T follicular helper cell (primary cell): ENCODE data around the gene TMEM116.
"Not testable (repeated sequence)": the region's sequence is repeated elsewhere in the genome, so short reads cannot be mapped to it uniquely, and the experiment has no call there.

Experiments used
- DNase-seq: peaks from one replicate; pipeline ENCODE4 v3.0.0-alpha.2; 2020; ENCODE audit warnings: low read depth
- total RNA-seq, 2 experiments: gene quantifications; one replicate each; lab custom pipeline; 2026; lab: John Stamatoyannopoulos, UW

TMEM116 gene
- total RNA-seq = 6.0 to 25.9 reads per million in 2 experiments

- peak; percentile 100 for DNase-seq
Observed at GRCh38 chr12:112012775-112013600, at the start of gene TMEM116, which contains the start of gene ERP29. Gene TMEM116 (minus strand): TSS chr12:112013165. CDS start chr12:112005270, 7,895 bp downstream. Gene ERP29 (plus strand): TSS chr12:112013426. CDS start chr12:112013466, 40 bp downstream.

GRCh38 chr12:112061137-112061536 is 48.2 kb upstream of the TMEM116 start:
- no peak for DNase-seq

DNA sequence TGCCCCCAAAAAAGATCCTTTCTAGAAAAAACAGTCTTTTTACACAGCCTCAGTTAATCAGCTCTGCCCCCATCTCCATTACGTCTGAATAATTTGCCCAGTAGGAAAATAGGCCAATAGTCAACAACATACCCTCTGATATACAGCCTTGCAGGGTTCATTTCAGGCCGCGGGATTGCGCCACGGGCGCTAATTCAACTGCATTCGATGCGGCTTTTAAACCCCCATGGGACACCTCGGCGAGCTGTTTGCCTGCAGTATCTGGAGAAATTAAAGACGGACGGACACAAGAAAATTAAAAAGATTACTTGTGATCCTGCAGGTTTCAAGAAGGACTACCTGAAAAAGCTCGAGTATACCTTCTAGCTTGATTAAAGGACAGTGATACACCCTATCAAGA is 36.4 kb upstream of the TMEM116 start:
- no peak for DNase-seq

GRCh38 chr12:112046003-112046402 is 33.0 kb upstream of the TMEM116 start:
- no peak for DNase-seq

DNA sequence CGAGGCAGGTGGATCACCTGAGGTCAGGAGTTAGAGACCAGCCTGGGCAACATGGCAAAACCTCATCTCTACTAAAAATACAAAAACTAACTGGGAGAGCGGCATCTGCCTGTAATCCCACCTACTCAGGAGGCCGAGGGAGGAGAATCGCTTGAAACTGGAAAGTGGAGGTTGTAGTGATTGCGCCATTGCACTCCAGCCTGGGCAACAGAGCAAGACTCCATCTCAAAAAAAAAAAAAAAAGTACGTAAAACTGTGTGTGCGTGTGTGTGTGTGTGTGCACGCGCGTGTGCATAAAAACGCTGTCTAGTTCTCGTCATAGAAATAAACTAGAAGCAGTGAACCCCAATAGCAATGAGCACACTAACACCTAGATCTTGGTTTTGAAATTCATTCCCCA is 23.6 kb upstream of the TMEM116 start:
- not testable (repeated sequence) for DNase-seq

DNA sequence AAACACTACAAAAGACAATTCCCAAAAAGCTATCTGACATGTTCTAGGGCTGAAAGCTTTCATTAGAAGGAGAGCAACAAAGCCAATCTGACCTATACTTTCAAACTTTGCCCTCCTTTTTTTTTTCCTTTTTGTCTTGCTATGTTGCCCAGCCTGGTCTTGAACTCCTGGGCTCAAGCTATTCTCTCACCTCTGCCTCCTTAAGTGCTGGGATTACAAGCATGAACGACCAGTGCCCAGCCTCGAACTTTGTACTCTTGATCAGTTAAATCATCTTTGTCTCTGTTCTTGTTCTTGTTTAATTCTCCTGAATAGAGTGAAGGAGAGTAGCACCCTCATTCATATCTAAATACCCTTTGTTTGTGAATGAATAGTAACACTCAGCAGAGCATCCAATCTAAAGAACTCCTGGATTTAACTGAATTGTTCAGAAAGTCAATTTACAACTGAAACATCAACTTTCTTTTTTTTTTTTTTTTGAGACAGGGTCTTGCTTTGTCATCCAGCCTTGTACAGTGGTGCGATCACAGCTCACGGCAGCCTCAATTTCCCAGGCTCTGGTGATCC is 22.3 kb upstream of the TMEM116 start:
- no peak for DNase-seq

DNA sequence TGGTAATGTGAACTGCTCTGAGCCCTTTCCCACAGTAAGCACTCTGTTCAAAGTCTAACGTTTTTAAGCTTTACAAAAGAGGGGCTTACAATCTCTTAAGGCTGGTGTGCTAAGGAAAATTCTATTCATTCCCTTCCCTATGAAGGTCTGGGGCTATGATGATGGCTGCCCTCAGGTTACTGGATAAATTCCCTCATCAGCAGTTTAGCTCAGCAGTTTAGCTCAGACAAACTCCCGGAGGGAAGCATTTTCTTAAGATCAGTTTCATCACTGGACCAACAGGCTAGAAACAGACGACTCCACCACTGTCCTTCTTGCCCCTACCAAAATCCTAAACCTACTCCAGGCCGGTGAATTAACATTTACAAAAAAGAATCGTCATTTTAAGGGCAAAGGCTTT is 19.3 kb upstream of the TMEM116 start:
- no peak for DNase-seq

DNA sequence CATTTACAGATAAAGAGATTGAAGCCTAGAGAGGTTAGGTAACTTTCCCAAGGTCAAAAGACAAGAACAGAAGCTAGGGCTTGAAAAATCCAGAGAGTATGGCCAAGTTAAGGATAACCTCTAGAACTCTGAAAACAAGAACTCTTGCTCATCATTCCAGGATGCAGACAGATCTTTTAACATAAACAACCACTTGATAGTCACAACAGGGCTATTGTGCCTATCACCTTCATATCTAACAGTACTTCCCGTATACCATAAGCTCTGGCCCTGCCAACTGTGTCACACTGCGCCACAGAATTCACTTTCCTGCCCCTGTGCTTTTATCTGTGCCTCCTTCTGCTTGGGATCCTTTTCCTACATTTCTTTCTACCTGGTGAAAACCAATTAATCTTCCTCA is 18.5 kb upstream of the TMEM116 start:
- DNase-seq = no peak

DNA sequence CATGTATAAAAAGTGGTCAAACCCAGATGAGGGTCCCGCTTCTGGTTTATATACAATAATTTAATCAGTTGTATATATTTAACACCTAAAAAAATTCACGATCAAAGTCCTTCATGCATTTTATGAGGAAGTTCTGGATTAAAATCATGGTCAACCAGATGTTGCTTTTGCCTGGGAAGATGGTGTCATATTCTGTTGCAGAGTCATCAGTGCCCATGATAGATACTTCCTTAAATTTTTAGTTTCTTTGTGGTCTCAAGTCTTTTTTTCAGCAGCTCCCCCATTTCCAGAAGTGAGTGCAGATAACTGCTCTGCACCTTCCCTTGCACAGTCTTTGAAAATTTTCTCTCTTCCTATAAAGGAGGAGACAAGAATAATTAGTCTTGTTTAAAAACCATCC is 16.3 kb upstream of the TMEM116 start:
- DNase-seq = no peak

GRCh38 chr12:112025808-112026375 is 12.9 kb upstream of the TMEM116 start:
- no peak for DNase-seq

GRCh38 chr12:112023759-112024396 is 10.9 kb upstream of the TMEM116 start:
- DNase-seq = no peak

GRCh38 chr12:112022241-112023016 is 9.5 kb upstream of the TMEM116 start:
- DNase-seq = no peak

GRCh38 chr12:112020947-112021457 is 8.0 kb upstream of the TMEM116 start:
- DNase-seq = no peak

- no peak for DNase-seq
Observed at GRCh38 chr12:112018571-112019237, 5.7 kb upstream of the TMEM116 start.

- no peak for DNase-seq
Observed at GRCh38 chr12:112017041-112017440, 4.1 kb upstream of the TMEM116 start.

- no peak for DNase-seq
Observed at GRCh38 chr12:112015938-112016337, 3.0 kb upstream of the TMEM116 start.

- DNase-seq = peak; percentile 65
Observed at GRCh38 chr12:112013601-112014402, 837 bp upstream of the TMEM116 start.

DNA sequence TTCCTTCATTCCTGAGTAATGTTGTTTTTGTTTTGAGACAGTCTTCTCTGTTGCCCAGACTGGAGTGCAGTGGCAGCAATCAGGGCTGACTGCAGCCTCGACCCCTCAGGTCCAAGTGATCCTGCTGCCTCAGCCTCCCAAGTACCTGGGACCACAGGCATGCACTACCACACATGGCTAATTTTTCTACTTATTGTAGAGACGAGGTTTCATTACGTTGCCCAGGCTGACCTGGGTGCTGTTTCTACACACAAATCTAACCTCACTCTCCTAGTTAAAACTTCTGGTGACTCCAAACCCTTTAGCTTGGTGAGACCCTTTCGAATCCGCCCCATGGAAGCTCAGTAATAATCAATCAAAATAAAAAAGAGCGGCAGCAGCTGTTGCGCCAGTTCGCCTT is 1.3 kb downstream of the TMEM116 start:
- no peak for DNase-seq

DNA sequence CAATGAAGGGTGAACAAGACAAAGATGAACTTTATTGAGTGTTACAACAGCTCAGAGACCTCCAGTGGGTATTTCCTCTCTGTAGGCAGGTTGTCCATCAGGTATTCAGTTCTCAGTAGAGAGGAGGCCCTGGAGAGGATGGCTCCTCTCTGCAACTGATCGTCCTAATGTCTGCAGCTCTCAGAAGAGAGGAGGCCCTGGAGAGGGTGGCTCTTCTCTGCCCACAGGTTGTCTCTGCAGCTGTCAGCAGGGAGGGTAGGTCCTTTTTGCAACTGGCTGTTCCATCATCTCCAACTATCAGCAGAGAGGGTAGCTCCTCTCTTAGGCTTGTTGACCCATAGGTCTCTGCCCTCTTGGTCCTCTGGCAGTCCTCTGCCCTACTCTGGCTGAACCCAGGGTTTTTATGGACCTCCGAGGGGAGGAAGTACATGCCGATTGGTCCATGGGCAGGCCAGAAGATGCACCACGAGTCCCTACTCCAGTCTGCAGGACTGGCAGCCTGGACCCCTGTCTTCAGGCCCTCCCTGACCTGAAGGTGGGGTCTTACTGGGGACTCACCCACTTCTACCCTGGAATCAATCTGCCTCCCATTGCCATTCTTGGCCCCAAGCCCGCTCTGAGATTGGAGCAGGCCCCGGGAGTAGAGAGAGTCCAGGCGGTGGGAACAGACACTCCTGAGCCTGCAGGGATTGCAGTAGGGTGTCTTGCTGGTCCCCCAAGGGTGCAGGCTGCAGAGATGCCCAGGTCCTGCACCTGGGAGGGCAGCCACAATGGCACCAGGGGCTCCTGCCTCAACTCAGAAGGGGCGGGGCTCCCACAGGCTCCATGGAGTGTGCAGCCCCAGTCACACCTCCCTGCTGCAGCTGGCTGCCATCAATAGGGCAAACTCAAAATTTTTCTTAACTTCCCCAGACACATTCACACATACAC is 2.3 kb downstream of the TMEM116 start:
- no peak for DNase-seq
